ENCODE results near the gene NUDT9.

Gene NUDT9

DNA sequence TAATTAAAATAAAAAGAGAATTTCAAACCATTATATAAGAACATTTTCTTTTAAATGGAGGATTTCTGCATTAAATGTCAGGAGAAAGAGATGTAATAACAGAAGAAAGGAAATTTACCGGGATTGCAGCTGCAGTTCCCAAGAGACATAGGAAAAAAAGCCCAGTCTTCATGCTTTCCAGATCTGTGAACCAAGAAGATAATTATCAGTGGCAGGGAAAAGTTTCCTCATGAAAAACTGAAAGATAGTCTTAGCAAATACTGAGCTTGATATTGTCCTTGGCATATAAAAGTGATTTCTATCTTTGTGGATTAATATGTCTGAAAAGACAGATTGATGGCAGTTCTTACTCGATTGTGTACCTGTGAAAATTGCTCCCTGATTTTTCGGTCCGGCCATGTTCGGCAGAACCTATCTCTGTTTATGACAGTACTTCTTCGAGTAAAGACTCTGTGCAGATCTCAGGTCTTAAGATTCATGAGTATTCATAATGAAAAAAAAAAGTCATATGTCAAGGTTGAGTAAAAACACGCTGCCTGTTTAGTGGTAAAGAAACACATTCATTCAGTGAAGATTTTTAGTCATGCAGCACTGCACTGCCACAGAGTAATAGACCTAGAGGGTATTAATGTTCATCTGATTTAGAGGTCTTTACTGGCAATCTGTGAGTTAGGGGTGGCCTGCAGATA, 77.2 kb downstream of the NUDT9 start:
- TF ChIP-seq, protein P1, sequence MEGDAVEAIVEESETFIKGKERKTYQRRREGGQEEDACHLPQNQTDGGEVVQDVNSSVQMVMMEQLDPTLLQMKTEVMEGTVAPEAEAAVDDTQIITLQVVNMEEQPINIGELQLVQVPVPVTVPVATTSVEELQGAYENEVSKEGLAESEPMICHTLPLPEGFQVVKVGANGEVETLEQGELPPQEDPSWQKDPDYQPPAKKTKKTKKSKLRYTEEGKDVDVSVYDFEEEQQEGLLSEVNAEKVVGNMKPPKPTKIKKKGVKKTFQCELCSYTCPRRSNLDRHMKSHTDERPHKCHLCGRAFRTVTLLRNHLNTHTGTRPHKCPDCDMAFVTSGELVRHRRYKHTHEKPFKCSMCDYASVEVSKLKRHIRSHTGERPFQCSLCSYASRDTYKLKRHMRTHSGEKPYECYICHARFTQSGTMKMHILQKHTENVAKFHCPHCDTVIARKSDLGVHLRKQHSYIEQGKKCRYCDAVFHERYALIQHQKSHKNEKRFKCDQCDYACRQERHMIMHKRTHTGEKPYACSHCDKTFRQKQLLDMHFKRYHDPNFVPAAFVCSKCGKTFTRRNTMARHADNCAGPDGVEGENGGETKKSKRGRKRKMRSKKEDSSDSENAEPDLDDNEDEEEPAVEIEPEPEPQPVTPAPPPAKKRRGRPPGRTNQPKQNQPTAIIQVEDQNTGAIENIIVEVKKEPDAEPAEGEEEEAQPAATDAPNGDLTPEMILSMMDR (IDR thresholded peaks at IDR 0.05; ENCODE audit: insufficient read depth, low read depth, low read length, missing control alignments), result no peak
- no peak for DNase-seq (ENCODE audit: low read depth)
- H3K4me3 ChIP-seq (ENCODE audit: low read length), result no peak overlapping the region

DNA sequence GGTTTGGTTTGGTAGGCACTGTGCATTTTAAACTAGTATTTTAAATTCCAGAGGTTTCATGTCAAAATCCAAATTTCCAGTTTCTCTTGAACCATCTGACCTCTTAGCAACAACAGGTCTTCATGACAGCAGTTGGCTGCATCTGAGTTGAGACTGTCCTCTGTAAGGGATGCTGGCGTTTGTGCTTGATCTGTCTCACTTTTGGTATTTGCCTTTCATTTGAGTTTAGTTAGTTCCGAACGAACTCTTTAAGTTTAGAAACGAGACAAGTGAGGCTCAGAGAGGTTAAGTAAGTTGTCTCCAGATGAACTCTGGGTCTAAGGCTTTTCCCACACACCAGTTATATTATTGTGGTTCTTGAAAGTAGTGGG, 77.7 kb downstream of the NUDT9 start:
- TF ChIP-seq, protein P1 (IDR thresholded peaks at IDR 0.05; ENCODE audit: insufficient read depth, low read depth, low read length, missing control alignments), result no peak
- DNase-seq (ENCODE audit: low read depth), result no peak
- no peak overlapping the region for H3K4me3 ChIP-seq (ENCODE audit: low read length)

GRCh38 chr4:87502580-87503238, 80.3 kb downstream of the NUDT9 start:
- DNase-seq (ENCODE audit: low read depth), result peak; percentile 16
- TF ChIP-seq, protein P1 (IDR thresholded peaks at IDR 0.05; ENCODE audit: insufficient read depth, low read depth, low read length, missing control alignments), result no peak

GRCh38 chr4:87505862-87506261, 83.5 kb downstream of the NUDT9 start:
- TF ChIP-seq, protein P1 (IDR thresholded peaks at IDR 0.05; ENCODE audit: insufficient read depth, low read depth, low read length, missing control alignments), result no peak
- no peak overlapping the region for H3K4me3 ChIP-seq (ENCODE audit: low read length)
- no peak for DNase-seq (ENCODE audit: low read depth)

More at GRCh38 chr4:87502580-87503238, 80.3 kb downstream of the NUDT9 start:
- H3K4me3 ChIP-seq (ENCODE audit: low read length), result no peak overlapping the region

DNA sequence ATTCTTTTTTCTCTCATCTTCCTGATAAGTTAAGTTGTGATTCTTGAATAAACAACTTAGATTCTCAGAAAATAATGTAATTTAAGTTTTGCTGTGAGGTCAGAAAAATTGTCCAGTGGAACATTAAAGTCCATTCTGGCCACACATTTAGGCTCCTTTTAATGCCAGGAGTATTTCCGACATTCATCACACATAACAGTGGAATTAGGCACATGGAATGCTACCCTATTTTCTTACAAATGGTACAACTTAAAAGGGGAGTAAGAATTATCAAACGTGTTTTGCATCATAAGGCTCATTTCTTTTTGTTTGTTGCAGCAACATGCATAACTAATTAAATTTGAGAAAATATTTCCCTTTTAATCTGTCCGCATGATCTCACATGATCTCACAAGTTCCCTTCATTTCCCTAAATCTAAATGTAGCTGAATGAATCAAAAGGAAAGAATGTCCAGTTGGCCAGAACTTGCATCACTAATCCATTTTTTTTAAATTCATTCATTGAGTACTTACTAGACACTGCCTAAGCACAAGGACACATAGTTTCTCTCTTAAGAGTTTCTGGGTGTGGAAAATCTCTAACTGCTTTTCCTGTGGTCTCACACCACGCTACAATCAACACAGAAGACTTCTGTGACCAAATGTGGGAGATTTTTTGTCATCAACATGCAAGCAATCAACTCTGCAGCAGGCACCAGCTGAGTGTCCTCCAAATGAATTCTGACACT, 84.8 kb downstream of the NUDT9 start:
- TF ChIP-seq, protein P1 (IDR thresholded peaks at IDR 0.05; ENCODE audit: insufficient read depth, low read depth, low read length, missing control alignments), result no peak
- H3K4me3 ChIP-seq (ENCODE audit: low read length), result no peak overlapping the region
- peak; percentile 62 for DNase-seq (ENCODE audit: low read depth)

Measured in epithelial cell of esophagus (primary cell).